ENCODE measurements around the gene DDX53. TPM values are rescaled to one million over a fixed set of nuclear protein-coding genes. Genes with fewer than 3 reads are reported as not detected.

Gene DDX53
- total RNA-seq, 1 donor from 2014 or later: not detected

- Histone ChIP-seq H3K9me3 (no peaks in the 10 kb centered on the region), H3K27me3 (no peaks in the 10 kb centered on the region)
- intact Hi-C loops (cut with DNase I): no loop called here
Measured at GRCh38 chrX:23035493-23035892, 35.7 kb downstream of the DDX53 start.

GRCh38 chrX:23046443-23046842, 46.7 kb downstream of the DDX53 start:
- intact Hi-C loops (cut with DNase I): no loop called here
- Histone ChIP-seq H3K36me3 (no peaks in the 10 kb centered on the region), H3K9me3 (no peaks in the 10 kb centered on the region), H3K4me3 (no peak overlapping the region), H3K4me1 (no peaks in the 10 kb centered on the region), H3K27ac (no peak overlapping the region), H3K27me3 (no peaks in the 10 kb centered on the region)
- no peak for TF ChIP-seq CTCF (IDR thresholded peaks at IDR 0.05)
- no peak for TF ChIP-seq POLR2AphosphoS5 (IDR thresholded peaks at IDR 0.05; ENCODE audit: insufficient read depth in 1 of 2, low read depth in 1 of 2)
- no peak for TF ChIP-seq POLR2A (IDR thresholded peaks at IDR 0.05)
- DNase-seq (ENCODE audit: extremely low spot score in 2 of 2): no peak

More at GRCh38 chrX:23035493-23035892, 35.7 kb downstream of the DDX53 start:
- no peaks in the 10 kb centered on the region for H3K36me3 ChIP-seq
- no peak overlapping the region for H3K4me3 ChIP-seq
- no peak overlapping the region for H3K27ac ChIP-seq
- TF ChIP-seq CTCF (IDR thresholded peaks at IDR 0.05) (no peak), POLR2AphosphoS5 (IDR thresholded peaks at IDR 0.05; ENCODE audit: insufficient read depth in 1 of 2, low read depth in 1 of 2) (no peak)
- no peaks in the 10 kb centered on the region for H3K4me1 ChIP-seq
- no peak for DNase-seq (ENCODE audit: extremely low spot score in 2 of 2)

- no peak overlapping the region for H3K4me3 ChIP-seq
- no peak overlapping the region for H3K27ac ChIP-seq
- no peaks in the 10 kb centered on the region for H3K36me3 ChIP-seq
- no peaks in the 10 kb centered on the region for H3K4me1 ChIP-seq
- DNase-seq (ENCODE audit: extremely low spot score in 2 of 2): no peak
- H3K27me3 ChIP-seq: no peaks in the 10 kb centered on the region
- TF ChIP-seq CTCF (IDR thresholded peaks at IDR 0.05): no peak
- no peak for TF ChIP-seq POLR2AphosphoS5 (IDR thresholded peaks at IDR 0.05; ENCODE audit: insufficient read depth in 1 of 2, low read depth in 1 of 2)
- no peak for TF ChIP-seq POLR2A (IDR thresholded peaks at IDR 0.05)
- intact Hi-C loops (cut with DNase I): no loop called here
- no peaks in the 10 kb centered on the region for H3K9me3 ChIP-seq
Measured at GRCh38 chrX:23048806-23049573, 49.2 kb downstream of the DDX53 start.

- Histone ChIP-seq H3K4me1 (no peaks in the 10 kb centered on the region), H3K9me3 (no peaks in the 10 kb centered on the region), H3K27me3 (no peaks in the 10 kb centered on the region), H3K27ac (no peak overlapping the region), H3K4me3 (no peak overlapping the region), H3K36me3 (no peaks in the 10 kb centered on the region)
- TF ChIP-seq POLR2A (IDR thresholded peaks at IDR 0.05) (no peak), POLR2AphosphoS5 (IDR thresholded peaks at IDR 0.05; ENCODE audit: insufficient read depth in 1 of 2, low read depth in 1 of 2) (no peak), CTCF (IDR thresholded peaks at IDR 0.05) (no peak)
- intact Hi-C loops (cut with DNase I): no loop called here
- no peak for DNase-seq (ENCODE audit: extremely low spot score in 2 of 2)
Measured at GRCh38 chrX:23052324-23052723, 52.6 kb downstream of the DDX53 start.

All from vagina (tissue), 2 donors.